HL-60/S4 (cell line): Measurements from ENCODE around the gene ENO4.

Experiments
- in situ Hi-C: fragments of 300-500 bp; cut with MboI; formaldehyde crosslinking; loops from 2 replicates; pipeline ENCODE4 v1.14.3; 2022; ENCODE audit warnings: low sequenced_read_pairs

The ENO4 gene

GRCh38 chr10:116849248-116850057 is at the start of gene ENO4:
TSS of gene ENO4 (plus strand) at chr10:116849499. CDS start at chr10:116849567, 68 bp downstream.
- in situ Hi-C loops = no loop called here

DNA sequence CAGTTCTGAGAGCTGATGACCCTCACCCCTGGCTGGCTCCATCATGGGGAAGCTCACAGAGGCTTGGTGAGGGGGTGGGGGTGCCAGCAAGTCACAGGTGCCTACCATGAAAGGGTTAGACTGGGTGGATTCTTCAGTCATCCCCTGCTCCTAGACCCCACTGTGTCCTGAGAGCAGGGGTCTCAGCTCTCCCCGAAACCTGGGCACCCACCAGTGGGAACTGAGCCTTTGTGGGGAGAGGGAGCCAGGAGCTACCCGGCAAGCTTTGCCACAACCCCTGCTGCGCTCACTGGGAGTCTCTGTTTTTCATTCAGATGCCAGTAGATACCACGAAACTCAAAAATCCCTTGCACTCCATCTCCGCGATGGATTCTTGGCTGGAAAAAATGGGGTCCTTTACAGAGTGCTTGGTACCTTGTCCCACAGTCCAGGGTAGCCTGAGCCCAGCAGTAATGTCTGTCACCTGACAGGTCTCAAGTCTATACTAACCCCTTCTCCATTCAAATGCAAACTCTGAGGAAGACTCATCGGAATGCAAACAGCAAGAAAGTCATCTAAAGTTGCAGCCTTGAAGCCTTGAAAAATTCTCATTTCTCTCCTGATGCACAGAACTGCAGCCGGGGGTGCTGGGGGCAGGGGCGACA is 48.9 kb upstream of the ENO4 start:
- in situ Hi-C loops = no loop called here

DNA sequence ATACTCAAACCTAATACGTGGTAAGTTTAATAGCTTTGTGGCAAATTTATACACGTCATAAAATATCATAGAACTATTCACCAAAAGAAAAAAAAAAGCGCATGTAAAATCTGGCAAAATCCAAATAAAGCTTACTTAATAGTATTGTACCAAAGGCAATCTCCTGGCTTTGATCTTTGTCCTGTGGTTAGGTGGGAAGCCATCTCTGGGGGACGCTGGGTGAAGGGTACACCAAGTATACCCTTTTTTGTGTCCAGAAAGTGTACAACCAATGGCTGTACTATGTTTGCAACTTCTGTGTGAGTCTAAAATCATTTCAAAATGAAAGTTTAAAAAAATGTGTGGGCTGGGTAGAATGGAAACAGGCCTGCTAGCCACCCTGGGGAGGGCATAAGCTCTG is 47.6 kb upstream of the ENO4 start:
- in situ Hi-C loops = no loop called here

DNA sequence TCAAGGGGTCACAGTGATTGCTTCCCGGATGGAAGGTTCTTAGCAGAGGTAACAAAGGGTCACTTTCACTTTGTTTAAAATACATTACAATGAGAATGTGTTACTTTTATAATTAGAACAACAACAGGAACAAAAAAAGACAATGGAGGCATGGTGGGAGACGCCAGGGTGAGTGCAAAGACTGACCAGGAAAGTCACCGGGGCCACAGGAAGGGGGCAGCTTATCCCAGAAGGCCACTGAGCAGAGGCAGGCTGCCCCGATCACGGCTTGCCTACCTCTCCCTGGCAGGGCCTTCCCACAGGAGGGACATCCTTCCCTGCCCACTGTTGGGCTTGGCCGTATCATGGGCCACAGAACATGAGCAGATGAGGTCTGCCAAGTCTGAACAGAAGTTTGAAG is 46.8 kb upstream of the ENO4 start:
- in situ Hi-C loops = no loop called here

DNA sequence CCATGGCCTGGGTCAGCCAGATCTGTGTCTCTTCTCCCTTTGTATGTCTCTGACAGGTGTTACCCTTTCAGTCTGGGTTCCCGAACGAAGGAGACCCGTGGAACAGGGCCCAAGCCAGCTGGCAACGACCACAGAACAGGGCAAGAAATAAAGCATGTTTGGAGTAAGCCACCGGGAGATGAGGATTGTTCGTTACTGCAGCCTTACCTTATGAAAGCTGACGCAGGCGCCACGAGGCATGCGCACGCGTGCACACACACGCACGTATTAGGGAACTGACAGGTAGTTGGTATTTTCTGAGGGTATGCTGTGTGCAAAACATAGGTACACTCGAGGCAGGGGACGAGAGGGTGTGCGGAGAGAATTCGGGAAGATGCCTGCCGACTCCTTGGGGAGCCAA is 46.4 kb upstream of the ENO4 start:
- in situ Hi-C loops = no loop called here

DNA sequence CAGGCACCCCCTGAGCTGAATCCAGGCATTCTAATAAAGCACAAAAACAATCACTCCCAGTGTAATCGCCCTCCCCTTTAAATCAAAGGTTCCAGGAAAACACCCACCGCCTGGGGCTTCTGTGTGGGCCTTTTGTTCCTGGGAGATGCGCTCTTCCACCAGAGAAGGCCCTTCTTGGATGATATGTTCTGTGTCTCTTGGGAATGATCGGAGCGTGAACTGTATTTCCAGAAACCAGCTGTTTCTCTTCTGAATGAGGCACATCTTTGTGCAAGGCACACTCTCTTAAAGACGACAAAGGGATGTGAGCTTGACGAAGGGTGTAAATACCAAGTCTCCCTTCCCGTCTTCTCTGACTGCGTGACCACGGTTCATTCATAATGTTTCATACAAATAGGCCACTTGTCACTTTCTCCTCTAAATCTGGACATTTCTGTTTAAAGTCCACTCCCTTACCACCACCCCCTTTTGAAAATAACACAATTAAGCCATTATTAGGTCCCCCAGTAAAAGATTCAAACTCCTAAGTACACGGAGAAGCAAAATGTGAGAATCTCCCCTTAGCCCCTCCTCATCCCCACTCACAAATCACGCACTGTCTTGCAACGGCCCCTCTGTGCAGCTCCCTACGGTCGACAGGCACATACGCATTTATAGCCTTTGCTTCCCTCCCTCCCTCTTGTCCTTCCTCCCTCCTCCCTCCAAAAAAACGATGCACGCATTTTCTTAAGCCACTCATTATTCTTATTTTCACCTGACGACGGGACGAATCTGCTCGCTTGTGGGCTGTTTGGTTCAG is 45.6 kb upstream of the ENO4 start:
- in situ Hi-C loops = no loop called here

DNA sequence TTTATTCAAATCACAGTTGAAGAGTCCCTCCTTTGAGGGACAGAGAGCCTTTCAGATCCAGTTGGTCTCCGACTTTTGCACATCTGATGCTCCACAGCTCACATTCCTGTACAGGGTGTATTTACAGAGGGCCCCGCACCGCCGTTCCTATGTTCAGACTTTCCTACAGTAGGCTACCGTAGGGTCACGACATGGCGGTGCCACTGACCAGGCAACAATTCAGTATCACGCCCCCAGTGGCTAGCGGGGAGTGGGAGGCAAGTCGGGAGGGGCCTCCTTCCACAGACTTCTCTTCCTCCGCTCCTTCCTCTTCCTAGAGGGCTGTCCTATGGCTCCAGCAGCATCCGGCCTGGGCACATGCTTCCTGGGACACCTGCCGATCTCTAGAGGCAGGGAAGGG is 40.6 kb upstream of the ENO4 start:
- in situ Hi-C loops = no loop called here

GRCh38 chr10:116809483-116810119 is 39.7 kb upstream of the ENO4 start:
- in situ Hi-C loops = no loop called here

DNA sequence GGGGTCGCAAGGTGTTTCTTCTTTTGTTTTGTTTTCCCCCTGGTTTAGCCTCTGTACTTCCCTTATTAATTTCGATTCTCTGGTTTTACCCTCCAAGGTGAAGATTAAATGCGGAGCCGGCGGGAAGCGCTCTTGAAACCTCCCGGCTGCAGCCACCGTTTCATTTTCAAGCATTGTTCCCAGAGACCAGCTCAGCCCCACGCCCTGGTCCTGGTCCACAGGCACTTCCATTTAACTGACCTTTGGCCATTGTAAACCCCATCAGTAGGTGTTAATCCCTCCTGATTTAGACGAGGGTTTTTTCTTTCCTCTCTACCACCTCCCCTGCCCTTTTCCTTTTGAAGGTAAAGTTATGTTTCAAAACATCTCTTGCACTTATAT is 39.2 kb upstream of the ENO4 start:
- in situ Hi-C loops = no loop called here

DNA sequence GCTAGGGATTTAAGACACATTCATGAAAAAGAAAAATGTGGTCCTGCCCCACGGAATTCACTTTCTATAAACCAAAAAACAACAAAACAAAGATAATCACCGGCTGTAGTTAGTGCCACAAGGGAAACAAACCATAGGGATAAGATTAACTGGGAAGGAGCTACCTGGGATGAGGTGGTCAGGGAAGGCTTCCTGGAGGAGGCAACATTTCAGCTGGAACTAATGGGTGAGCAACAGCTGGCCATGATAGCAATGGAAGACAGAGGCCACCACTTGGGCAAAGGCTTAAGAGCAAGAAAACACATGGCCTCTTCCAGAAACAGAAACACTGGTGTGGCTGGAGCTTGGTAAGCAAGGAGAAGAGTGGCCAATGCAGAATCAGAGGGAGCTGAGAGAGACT is 38.4 kb upstream of the ENO4 start:
- in situ Hi-C loops = no loop called here

- in situ Hi-C loops = no loop called here
Measured at GRCh38 chr10:116811691-116812090, 37.6 kb upstream of the ENO4 start.

DNA sequence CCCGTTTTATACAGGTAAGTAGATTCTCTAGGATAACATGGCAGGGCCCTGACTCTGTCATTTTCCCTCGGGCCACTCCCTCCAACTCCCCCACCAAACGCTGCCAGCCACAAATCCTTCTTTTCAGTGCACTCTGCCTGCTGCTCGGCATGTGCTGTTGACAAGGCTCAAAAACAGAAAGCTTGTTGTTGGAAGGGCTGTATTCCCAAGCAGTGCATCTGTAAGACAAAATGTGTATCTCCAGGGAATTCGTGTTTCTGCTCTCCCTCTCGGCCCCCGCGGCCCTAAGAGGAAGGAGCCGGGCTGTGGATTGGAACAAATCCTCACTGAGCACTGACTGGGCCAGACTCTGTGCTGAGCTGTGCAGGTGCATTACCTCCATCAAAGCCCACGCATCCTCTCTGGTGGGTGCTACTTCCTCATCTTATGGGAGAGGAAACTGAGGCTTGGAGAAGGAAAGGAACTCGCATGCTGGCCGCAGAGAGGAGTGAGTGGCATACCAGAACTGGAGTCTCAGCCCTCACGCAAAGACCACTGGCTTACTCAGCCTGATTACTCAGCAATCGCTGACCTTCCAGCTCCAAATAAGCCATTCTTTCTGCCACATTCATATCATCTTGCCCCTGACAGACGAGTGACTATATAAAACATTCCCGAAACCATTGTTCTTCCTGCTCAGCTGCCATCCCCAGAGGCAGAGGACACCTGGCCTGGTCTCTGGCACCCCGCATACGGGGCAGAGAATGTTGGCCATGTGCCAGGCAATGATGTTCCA is 33.5 kb upstream of the ENO4 start:
- in situ Hi-C loops = no loop called here

- in situ Hi-C loops = no loop called here
Measured at GRCh38 chr10:116817178-116817577, 32.1 kb upstream of the ENO4 start.

DNA sequence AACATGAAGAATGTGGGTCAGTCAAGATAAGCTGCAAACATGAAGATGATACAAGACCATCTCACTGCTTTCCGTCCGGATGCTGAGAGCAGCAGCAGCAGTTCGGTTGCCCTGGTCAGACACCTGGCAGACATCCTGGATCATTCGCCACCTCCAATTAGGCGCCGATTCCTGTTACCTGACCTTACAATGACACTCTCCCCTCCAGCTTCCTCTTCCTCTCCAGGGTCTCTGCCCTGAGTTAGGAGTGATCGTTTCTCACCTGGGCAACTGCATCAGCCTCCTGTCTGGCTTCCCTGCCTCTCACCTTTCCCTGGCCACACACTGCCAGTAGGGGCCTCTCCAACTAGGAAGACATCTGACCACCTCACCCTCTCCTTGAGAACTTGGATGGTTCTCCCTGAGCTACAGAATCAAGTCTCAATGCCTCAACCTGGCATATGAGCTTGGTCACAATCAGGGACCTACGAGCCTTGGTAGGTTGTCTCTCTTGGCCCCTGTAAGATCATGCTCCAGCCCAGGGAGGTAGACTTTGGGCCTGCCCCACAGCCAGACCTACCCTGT is 31.4 kb upstream of the ENO4 start:
- in situ Hi-C loops = no loop called here

- in situ Hi-C loops = no loop called here
Measured at GRCh38 chr10:116819999-116820677, 29.2 kb upstream of the ENO4 start.

DNA sequence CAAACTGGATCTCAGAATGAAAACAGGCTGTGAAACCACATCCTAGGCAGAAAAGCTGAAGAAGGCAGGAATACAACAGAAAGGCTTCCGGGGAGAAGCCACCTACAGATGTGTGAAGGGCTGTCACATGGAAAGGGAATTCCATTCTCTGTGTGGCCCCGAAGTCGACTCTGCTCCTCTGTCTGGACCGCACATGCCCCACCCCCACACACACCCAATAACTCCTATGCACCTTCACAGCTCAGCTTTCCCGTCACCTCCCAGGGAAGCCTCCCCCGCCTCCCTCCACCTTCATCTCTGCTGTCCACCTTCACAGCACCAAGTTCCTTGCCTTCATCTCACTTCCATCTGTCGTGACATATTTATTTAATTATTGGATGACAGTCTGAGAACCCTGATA is 23.4 kb upstream of the ENO4 start:
- in situ Hi-C loops = no loop called here

GRCh38 chr10:116826803-116827202 is 22.5 kb upstream of the ENO4 start:
- in situ Hi-C loops = no loop called here

- in situ Hi-C loops = no loop called here
Measured at GRCh38 chr10:116827214-116827671, 22.1 kb upstream of the ENO4 start.

DNA sequence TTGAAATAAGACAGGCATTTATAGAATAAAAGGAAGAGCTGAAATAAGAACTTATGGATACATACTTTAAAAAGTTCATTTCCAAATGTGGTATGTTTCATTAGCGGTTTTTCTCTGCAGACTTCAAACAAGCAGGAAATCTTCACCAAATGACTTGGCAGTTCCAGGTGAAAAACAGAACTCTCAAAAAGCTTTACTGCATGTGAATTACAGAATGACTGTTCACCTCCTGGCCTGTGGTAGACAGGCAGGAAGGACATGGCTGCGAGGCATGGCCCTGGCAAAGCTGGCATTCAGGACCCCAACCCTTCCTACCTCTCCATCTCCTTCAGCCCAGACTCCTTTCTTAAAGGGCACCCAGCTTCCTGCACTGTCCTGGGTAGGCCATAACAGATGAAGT is 21.2 kb upstream of the ENO4 start:
- in situ Hi-C loops = no loop called here

DNA sequence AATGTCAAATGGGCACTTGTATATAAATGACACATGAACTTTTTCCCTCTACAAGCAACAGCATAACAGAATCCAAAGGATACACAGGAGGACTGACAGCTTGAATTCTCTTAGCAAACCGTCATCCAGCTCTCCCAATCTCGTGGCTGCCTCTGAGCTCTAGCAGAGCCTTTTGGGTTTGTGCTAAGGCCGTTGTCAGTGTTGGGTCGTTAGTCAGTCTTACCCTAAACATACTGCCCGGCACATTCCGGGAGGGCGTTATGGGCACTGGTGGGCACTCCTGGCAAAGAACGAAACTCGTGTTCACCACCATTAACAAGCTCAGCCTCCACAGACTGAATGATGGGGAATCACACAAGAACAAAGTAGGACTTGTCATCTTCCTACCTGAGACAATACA is 19.6 kb upstream of the ENO4 start:
- in situ Hi-C loops = no loop called here
